ENCODE measurements around the gene TREML4.

TREML4 gene

DNA sequence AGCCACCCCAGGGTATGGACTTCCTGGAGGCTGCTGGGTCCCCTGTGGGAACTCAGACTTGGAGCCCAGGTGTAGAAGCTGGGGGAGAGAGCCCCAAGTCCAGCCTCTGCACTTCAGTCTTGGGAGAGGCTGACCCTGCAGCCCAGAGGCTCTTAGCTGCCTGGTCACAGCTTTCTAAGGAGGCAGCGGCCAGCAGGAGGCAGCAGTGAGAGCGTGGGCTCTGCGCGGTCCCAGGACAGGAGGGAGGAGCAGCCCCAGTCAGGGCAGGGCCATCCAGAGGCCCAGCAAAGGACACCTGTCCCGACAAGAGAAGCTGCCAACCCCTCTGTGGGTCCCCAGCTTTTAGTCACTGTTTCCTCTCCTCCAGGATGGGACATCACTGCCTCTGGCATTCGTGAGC, 36.6 kb upstream of the TREML4 start:
- peak; percentile 65 for DNase-seq
- no peaks in the 10 kb centered on the region for H3K36me3 ChIP-seq

DNA sequence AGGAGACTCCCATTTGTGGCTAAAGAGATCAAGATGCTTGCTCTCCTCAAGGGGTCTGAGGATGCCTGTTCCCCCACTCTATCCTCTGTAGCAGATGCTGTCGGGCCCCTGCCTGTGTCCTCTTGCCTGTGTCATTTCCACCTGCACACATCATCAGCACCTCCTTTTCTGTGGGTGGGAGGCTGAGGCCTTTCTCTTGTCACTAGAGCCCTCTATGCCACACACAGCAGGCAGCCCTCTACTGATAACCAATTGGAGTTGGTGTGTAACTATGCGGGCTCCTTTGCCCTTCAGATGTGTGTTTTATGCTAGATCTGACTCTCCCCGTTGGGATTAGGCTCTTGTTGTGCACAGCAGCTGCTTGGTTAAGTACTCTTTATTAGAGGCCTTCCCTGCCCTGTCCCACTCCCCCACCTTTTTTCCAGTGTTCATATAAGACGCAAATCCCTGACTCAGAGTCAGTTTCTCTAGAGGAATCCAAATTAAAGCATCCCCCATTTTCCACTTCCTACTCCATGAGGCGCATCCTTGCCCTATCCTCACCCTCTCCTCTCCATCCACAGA, 34.9 kb upstream of the TREML4 start:
- peak; percentile 53 for DNase-seq
- peaks cover 12% of the 10 kb centered on the region for H3K27me3 ChIP-seq (ENCODE audit: insufficient read depth, low read depth, severe bottlenecking)
- H3K27ac ChIP-seq = no peak overlapping the region
- H3K4me3 ChIP-seq (ENCODE audit: low read depth, low read length) = no peak overlapping the region
- H3K36me3 ChIP-seq = no peaks in the 10 kb centered on the region
- H3K9me3 ChIP-seq (ENCODE audit: severe bottlenecking) = peaks cover 25% of the 10 kb centered on the region
- TF ChIP-seq, protein P1, sequence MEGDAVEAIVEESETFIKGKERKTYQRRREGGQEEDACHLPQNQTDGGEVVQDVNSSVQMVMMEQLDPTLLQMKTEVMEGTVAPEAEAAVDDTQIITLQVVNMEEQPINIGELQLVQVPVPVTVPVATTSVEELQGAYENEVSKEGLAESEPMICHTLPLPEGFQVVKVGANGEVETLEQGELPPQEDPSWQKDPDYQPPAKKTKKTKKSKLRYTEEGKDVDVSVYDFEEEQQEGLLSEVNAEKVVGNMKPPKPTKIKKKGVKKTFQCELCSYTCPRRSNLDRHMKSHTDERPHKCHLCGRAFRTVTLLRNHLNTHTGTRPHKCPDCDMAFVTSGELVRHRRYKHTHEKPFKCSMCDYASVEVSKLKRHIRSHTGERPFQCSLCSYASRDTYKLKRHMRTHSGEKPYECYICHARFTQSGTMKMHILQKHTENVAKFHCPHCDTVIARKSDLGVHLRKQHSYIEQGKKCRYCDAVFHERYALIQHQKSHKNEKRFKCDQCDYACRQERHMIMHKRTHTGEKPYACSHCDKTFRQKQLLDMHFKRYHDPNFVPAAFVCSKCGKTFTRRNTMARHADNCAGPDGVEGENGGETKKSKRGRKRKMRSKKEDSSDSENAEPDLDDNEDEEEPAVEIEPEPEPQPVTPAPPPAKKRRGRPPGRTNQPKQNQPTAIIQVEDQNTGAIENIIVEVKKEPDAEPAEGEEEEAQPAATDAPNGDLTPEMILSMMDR (IDR thresholded peaks at IDR 0.05; ENCODE audit: low read depth, low read length) = no peak

More for the DNA sequence above, 36.6 kb upstream of the TREML4 start:
- Histone ChIP-seq H3K27me3 (ENCODE audit: insufficient read depth, low read depth, severe bottlenecking) (peaks cover 1% of the 10 kb centered on the region), H3K4me3 (ENCODE audit: low read depth, low read length) (no peak overlapping the region), H3K9me3 (ENCODE audit: severe bottlenecking) (peaks cover 22% of the 10 kb centered on the region), H3K27ac (no peak overlapping the region)
- TF ChIP-seq, protein P1 (IDR thresholded peaks at IDR 0.05; ENCODE audit: low read depth, low read length) = peak; percentile 96

DNA sequence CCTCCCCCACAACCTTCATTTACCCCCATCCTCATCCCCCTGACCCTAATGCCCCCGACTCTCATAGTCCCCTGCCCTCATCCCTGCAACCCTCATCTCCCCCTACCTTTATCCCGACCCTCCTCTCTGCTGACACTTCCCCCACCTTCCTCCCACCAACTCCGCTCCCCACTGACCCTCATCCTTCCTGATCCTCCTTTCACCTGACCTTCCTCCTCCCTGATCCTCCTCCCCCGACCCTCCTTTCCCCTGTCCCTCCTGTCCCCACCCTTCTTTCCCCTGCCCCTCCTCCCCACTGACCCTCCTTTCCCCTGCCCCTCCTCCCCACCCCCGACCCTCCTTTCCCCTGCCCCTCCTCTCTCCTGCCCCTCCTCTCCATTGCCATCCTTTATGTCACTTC, 34.3 kb upstream of the TREML4 start:
- DNase-seq = no peak
- TF ChIP-seq, protein P1 (IDR thresholded peaks at IDR 0.05; ENCODE audit: low read depth, low read length) = no peak
- Histone ChIP-seq H3K27ac (no peak overlapping the region), H3K9me3 (ENCODE audit: severe bottlenecking) (peaks cover 24% of the 10 kb centered on the region), H3K4me3 (ENCODE audit: low read depth, low read length) (no peak overlapping the region), H3K27me3 (ENCODE audit: insufficient read depth, low read depth, severe bottlenecking) (peaks cover 12% of the 10 kb centered on the region), H3K36me3 (no peaks in the 10 kb centered on the region)

DNA sequence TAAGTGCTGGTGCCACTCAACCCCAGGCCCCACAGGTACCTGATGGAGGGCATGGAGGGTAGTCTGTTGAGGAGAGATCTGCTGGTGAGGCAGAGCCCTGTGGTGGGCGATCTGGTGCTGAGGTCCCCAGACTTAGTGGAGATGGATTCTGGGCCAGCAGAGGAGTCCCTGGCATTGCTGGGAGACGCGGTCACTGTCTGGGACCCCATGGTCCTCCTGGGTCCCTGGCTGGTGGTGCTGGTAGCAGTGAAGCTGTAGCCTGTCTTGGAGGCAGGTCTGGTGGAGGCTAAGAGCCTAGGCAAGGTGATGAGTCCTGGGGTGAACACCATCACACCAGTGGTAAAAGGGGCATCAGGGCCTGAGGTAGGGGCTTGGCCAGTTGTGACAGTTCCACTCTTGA, 33.8 kb upstream of the TREML4 start:
- Histone ChIP-seq H3K36me3 (no peaks in the 10 kb centered on the region), H3K27me3 (ENCODE audit: insufficient read depth, low read depth, severe bottlenecking) (peaks cover 12% of the 10 kb centered on the region), H3K4me3 (ENCODE audit: low read depth, low read length) (no peak overlapping the region), H3K9me3 (ENCODE audit: severe bottlenecking) (peaks cover 19% of the 10 kb centered on the region), H3K27ac (no peak overlapping the region)
- TF ChIP-seq, protein P1 (IDR thresholded peaks at IDR 0.05; ENCODE audit: low read depth, low read length) = no peak
- no peak for DNase-seq

DNA sequence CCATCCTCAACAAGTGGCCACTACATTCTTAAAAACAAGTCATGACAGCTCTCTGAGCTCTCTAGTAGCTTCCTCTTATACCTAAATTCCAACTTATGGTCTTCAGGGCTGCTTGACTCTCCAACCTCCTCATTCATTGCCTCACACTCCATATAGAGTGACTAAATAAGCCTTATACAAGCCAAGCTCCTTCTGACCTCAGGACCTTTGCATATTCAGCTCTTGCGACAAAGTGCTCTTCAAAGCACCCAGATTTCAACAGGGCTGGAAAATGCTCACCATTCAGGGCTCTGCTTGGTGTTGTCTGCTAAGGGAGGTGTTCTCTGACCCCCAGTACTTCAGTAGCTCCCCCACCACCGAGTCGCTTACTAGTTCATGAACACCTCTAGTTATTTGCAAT, 30.9 kb upstream of the TREML4 start:
- no peak for DNase-seq
- H3K36me3 ChIP-seq = no peaks in the 10 kb centered on the region
- no peak overlapping the region for H3K27ac ChIP-seq
- TF ChIP-seq, protein P1 (IDR thresholded peaks at IDR 0.05; ENCODE audit: low read depth, low read length) = no peak
- H3K4me3 ChIP-seq (ENCODE audit: low read depth, low read length) = no peak overlapping the region
- peaks cover 3% of the 10 kb centered on the region for H3K9me3 ChIP-seq (ENCODE audit: severe bottlenecking)
- H3K27me3 ChIP-seq (ENCODE audit: insufficient read depth, low read depth, severe bottlenecking) = peaks cover 12% of the 10 kb centered on the region

Measured in WERI-Rb-1 (cell line).